ENCODE data around the gene QPCT.
"Not testable (repeated sequence)": the region's sequence is repeated elsewhere in the genome, so short reads cannot be mapped to it uniquely, and the experiment has no call there.

Gene QPCT

GRCh38 chr2:37394796-37395555, 50.5 kb downstream of the QPCT start:
- DNase-seq: no peak

GRCh38 chr2:37396890-37397565, 52.6 kb downstream of the QPCT start:
- DNase-seq: no peak

- no peak for DNase-seq
Measured at GRCh38 chr2:37398990-37399389, 54.6 kb downstream of the QPCT start.

- no peak for DNase-seq
Measured at GRCh38 chr2:37400041-37400440, 55.6 kb downstream of the QPCT start.

- no peak for DNase-seq
Measured at GRCh38 chr2:37402636-37403035, 58.2 kb downstream of the QPCT start.

GRCh38 chr2:37405781-37406180, 61.4 kb downstream of the QPCT start:
- no peak for DNase-seq

- no peak for DNase-seq
Measured at GRCh38 chr2:37412231-37412630, 67.8 kb downstream of the QPCT start.

- DNase-seq: not testable (repeated sequence)
Measured at GRCh38 chr2:37413911-37414469, 69.6 kb downstream of the QPCT start.

- DNase-seq: peak; percentile 75
Measured at GRCh38 chr2:37414470-37414949, 70.1 kb downstream of the QPCT start.

- DNase-seq: peak; percentile 3
Measured at GRCh38 chr2:37415128-37415820, 70.8 kb downstream of the QPCT start.

GRCh38 chr2:37417321-37417720, 72.9 kb downstream of the QPCT start:
- no peak for DNase-seq

- no peak for DNase-seq
Measured at GRCh38 chr2:37418956-37419355, 74.5 kb downstream of the QPCT start.

GRCh38 chr2:37421686-37422085, 77.3 kb downstream of the QPCT start:
- DNase-seq: no peak

GRCh38 chr2:37422816-37423215, 78.4 kb downstream of the QPCT start:
- no peak for DNase-seq

All from NCI-H1694 treated with DMSO at 0.1 percent for 48 hours (cell line).